Measurements from ENCODE around the gene INTS11. TPM values are rescaled to one million over a fixed set of nuclear protein-coding genes. Genes with fewer than 3 reads are reported as not detected.

The INTS11 gene
- total RNA-seq, 3 donors from 2014 or later (not counting 1 experiment from before 2014, with no cell fraction given), result 150 to 189 (median 181) TPM

- no peaks in the 10 kb centered on the region for H3K9me3 Mint-ChIP-seq
- Histone ChIP-seq H3K4me1 (ENCODE audit: control insufficient read depth, insufficient read depth, low read length) (peaks cover 47% of the 10 kb centered on the region), H3K36me3 (ENCODE audit: control insufficient read depth, insufficient read depth, low read length) (peaks cover 15% of the 10 kb centered on the region), H3K27ac (ENCODE audit: low read length) (peak within 1 kb of the TSS; percentile 85), H3K4me3 (ENCODE audit: low read length) (peak within 1 kb of the TSS; percentile 64), H3K9me3 (ENCODE audit: control insufficient read depth, insufficient read depth, low read length) (no peaks in the 10 kb centered on the region), H3K27me3 (ENCODE audit: control insufficient read depth, insufficient read depth, low read length) (no peaks in the 10 kb centered on the region)
- peaks cover 6 to 26% of the 10 kb centered on the region in 2 donors for H3K4me1 Mint-ChIP-seq
- WGBS (ENCODE audit: insufficient coverage), result under 1% methylated on average over 115 of the region's 131 CpGs
- no peaks in the 10 kb centered on the region for H3K36me3 Mint-ChIP-seq
- H3K4me3 Mint-ChIP-seq, result peak within 1 kb of the TSS; percentile 86
- intact Hi-C loops (cut with micrococcal nuclease), result loop anchor here (5.0 kb wide), 1 partner anchor 36 kb away; the partner anchor contains the start of gene UBE2J2
- peak; percentile 78 to 91 (median 79) for ATAC-seq
- no peaks in the 10 kb centered on the region for H3K27me3 Mint-ChIP-seq (ENCODE audit: low read depth in 2 of 2)
- peak within 1 kb of the TSS; percentile 79 to 82 for H3K27ac Mint-ChIP-seq
- DNase-seq, result peak; percentile 89 to 96
- TF ChIP-seq CTCF (IDR thresholded peaks at IDR 0.05), result no peak
Observed at GRCh38 chr1:1307923-1308755, 16.3 kb downstream of the INTS11 start, which contains the start of the genes ACAP3 and PUSL1. Gene ACAP3 (minus strand): TSS chr1:1307930. CDS start chr1:1307815, 115 bp downstream. Gene PUSL1 (plus strand): TSS chr1:1308597. CDS start chr1:1308644, 47 bp downstream.

GRCh38 chr1:1307261-1307922, 17.1 kb downstream of the INTS11 start:
- H3K27ac ChIP-seq (ENCODE audit: low read length), result peak overlapping the region; percentile 15
- peak; percentile 34 to 37 for DNase-seq
- H3K4me3 ChIP-seq (ENCODE audit: low read length), result peak overlapping the region; percentile 50
- peaks cover 8% of the 10 kb centered on the region for H3K36me3 ChIP-seq (ENCODE audit: control insufficient read depth, insufficient read depth, low read length)
- Mint-ChIP-seq H3K36me3 (no peaks in the 10 kb centered on the region), H3K27ac (peak overlapping the region; percentile 79 to 82), H3K9me3 (no peaks in the 10 kb centered on the region), H3K4me3 (peak overlapping the region; percentile 86), H3K27me3 (ENCODE audit: low read depth in 2 of 2) (no peaks in the 10 kb centered on the region), H3K4me1 (peaks cover 6 to 26% of the 10 kb centered on the region in 2 donors)
- no peak for TF ChIP-seq CTCF (IDR thresholded peaks at IDR 0.05)
- intact Hi-C loops (cut with micrococcal nuclease), result loop anchor here (5.0 kb wide), 1 partner anchor 35 kb away; the partner anchor contains the start of gene UBE2J2
- peak in 1 of 3 donors; percentile 1 for ATAC-seq
- peaks cover 47% of the 10 kb centered on the region for H3K4me1 ChIP-seq (ENCODE audit: control insufficient read depth, insufficient read depth, low read length)
- 1% methylated on average over 83 of the region's 83 CpGs for WGBS (ENCODE audit: insufficient coverage)
- H3K27me3 ChIP-seq (ENCODE audit: control insufficient read depth, insufficient read depth, low read length), result no peaks in the 10 kb centered on the region
- no peaks in the 10 kb centered on the region for H3K9me3 ChIP-seq (ENCODE audit: control insufficient read depth, insufficient read depth, low read length)

- Mint-ChIP-seq H3K27me3 (ENCODE audit: low read depth in 2 of 2) (no peaks in the 10 kb centered on the region), H3K9me3 (no peaks in the 10 kb centered on the region), H3K27ac (peak overlapping the region; percentile 66 to 79), H3K4me3 (peak overlapping the region; percentile 86), H3K36me3 (no peaks in the 10 kb centered on the region), H3K4me1 (peaks cover 6 to 26% of the 10 kb centered on the region in 2 donors)
- H3K4me1 ChIP-seq (ENCODE audit: control insufficient read depth, insufficient read depth, low read length), result peaks cover 47% of the 10 kb centered on the region
- no peak overlapping the region for H3K27ac ChIP-seq (ENCODE audit: low read length)
- intact Hi-C loops (cut with micrococcal nuclease), result loop anchor here (5.0 kb wide), 1 partner anchor 34 kb away; the partner anchor contains the start of gene UBE2J2
- H3K4me3 ChIP-seq (ENCODE audit: low read length), result peak overlapping the region; percentile 50
- H3K9me3 ChIP-seq (ENCODE audit: control insufficient read depth, insufficient read depth, low read length), result no peaks in the 10 kb centered on the region
- WGBS (ENCODE audit: insufficient coverage), result 68% methylated on average over 27 of the region's 27 CpGs
- H3K27me3 ChIP-seq (ENCODE audit: control insufficient read depth, insufficient read depth, low read length), result no peaks in the 10 kb centered on the region
- no peak for ATAC-seq
- peak in 1 of 2 donors; percentile 40 for DNase-seq
- no peak for TF ChIP-seq CTCF (IDR thresholded peaks at IDR 0.05)
- peaks cover 8% of the 10 kb centered on the region for H3K36me3 ChIP-seq (ENCODE audit: control insufficient read depth, insufficient read depth, low read length)
Observed at GRCh38 chr1:1306661-1307260, 17.7 kb downstream of the INTS11 start.
